Vagina (tissue), 2 donors: ENCODE measurements around the gene SP5. TPM values are rescaled to one million over a fixed set of nuclear protein-coding genes. Genes with fewer than 3 reads are reported as not detected.

Source experiments
- DNase-seq, 2 donors: peaks; one replicate each; pipeline ENCODE4 v3.0.0-alpha.2; 2017; ENCODE audit errors: extremely low spot score in 2 of 2
- H3K27ac ChIP-seq: fragments of 200-600 bp; sonication (generic); one replicate; pipeline ENCODE4 v1.5.1; 2019
- H3K27me3 ChIP-seq: fragments of 200-600 bp; sonication (generic); one replicate; pipeline ENCODE4 v1.5.1; 2019
- H3K36me3 ChIP-seq, 2 donors: fragments of 200-600 bp; sonication (generic); one replicate each; pipeline ENCODE4 v1.5.1; 2017 to 2019
- H3K4me1 ChIP-seq: fragments of 200-600 bp; sonication (generic); one replicate; pipeline ENCODE4 v1.5.1; 2019
- H3K4me3 ChIP-seq, 2 donors: fragments of 200-600 bp; sonication (generic); 1 replicate in 1 of 2; 2 replicates in 1 of 2; pipeline ENCODE4 v1.5.1; 2016 to 2019
- H3K9me3 ChIP-seq: fragments of 200-600 bp; sonication (generic); one replicate; pipeline ENCODE4 v1.5.1; 2019
- POLR2A ChIP-seq, 2 donors: fragments of 450-650 bp; IDR thresholded peaks; one replicate each; pipeline ENCODE4 v1.6.1; 2017; ENCODE audit warnings: antibody characterized with exemption in 2 of 2, mild to moderate bottlenecking in 2 of 2, moderate library complexity in 2 of 2
- POLR2AphosphoS5 ChIP-seq, 2 donors: sonication (generic); formaldehyde crosslinking; IDR thresholded peaks; one replicate each; pipeline ENCODE4 v1.9.0; 2017; ENCODE audit warnings: antibody characterized with exemption in 2 of 2, mild to moderate bottlenecking in 2 of 2, low read depth in 1 of 2; ENCODE audit not compliant: insufficient read depth in 1 of 2
- intact Hi-C: fragments of 100-400 bp; cut with DNase I; formaldehyde crosslinking; loops from one replicate; pipeline ENCODE4 v1.15.1; 2023
- total RNA-seq: library from RNA; depleted of rRNA; stranded (reverse); fragments of >200 nt; gene quantifications from one replicate; pipeline ENCODE4 v1.2.3, GENCODE V29; 2016
- TF ChIP-seq, protein P1 (sequence below), 3 experiments: fragments of 450-650 bp in 2 of 3; fragments of 200-600 bp in 1 of 3; sonication (generic) in 1 of 3; IDR thresholded peaks; one replicate each; pipeline ENCODE4 v1.5.1; 2017 to 2019; ENCODE audit warnings: antibody characterized with exemption in 3 of 3, mild to moderate bottlenecking in 2 of 3, moderate library complexity in 2 of 3

SP5 gene
- total RNA-seq, 1 donor from 2014 or later: 1.7 TPM

- Histone ChIP-seq H3K36me3 (no peaks in the 10 kb centered on the region), H3K4me3 (no peak overlapping the region), H3K27me3 (no peaks in the 10 kb centered on the region), H3K9me3 (no peaks in the 10 kb centered on the region), H3K27ac (no peak overlapping the region), H3K4me1 (peaks cover 16% of the 10 kb centered on the region)
- intact Hi-C loops: no loop called here
- no peak for DNase-seq
- TF ChIP-seq POLR2AphosphoS5 (IDR thresholded peaks at IDR 0.05; ENCODE audit: insufficient read depth in 1 of 2, low read depth in 1 of 2) (no peak), POLR2A (IDR thresholded peaks at IDR 0.05) (no peak)
- TF ChIP-seq, protein P1, sequence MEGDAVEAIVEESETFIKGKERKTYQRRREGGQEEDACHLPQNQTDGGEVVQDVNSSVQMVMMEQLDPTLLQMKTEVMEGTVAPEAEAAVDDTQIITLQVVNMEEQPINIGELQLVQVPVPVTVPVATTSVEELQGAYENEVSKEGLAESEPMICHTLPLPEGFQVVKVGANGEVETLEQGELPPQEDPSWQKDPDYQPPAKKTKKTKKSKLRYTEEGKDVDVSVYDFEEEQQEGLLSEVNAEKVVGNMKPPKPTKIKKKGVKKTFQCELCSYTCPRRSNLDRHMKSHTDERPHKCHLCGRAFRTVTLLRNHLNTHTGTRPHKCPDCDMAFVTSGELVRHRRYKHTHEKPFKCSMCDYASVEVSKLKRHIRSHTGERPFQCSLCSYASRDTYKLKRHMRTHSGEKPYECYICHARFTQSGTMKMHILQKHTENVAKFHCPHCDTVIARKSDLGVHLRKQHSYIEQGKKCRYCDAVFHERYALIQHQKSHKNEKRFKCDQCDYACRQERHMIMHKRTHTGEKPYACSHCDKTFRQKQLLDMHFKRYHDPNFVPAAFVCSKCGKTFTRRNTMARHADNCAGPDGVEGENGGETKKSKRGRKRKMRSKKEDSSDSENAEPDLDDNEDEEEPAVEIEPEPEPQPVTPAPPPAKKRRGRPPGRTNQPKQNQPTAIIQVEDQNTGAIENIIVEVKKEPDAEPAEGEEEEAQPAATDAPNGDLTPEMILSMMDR (IDR thresholded peaks at IDR 0.05): no peak
Observed at GRCh38 chr2:170675701-170676100, 39.4 kb upstream of the SP5 start.

DNA sequence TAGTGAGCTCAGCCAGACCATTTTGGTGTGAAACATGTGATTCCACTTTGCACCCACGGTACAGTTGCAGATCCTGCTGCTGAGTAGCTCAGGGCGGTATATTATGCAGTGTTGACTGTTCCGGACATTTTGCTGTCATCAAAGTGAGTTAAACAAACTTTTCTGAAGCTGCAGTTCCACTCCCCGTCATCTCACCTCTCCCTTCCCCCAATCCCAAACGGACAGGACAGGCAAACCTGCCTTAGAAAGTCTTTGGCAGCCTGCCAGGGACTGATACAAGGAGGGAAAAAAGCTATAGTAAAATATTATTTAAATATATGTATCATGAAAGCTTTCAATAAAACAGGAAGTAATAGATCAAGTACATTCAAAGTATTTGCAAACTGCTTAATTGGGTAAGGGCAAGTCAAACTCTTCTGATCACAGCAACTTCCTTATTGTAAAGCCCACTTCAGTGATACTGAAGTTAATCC, 35.5 kb upstream of the SP5 start:
- Histone ChIP-seq H3K9me3 (no peaks in the 10 kb centered on the region), H3K27me3 (no peaks in the 10 kb centered on the region), H3K27ac (peak overlapping the region; percentile 23), H3K4me3 (no peak overlapping the region), H3K4me1 (peaks cover 16% of the 10 kb centered on the region), H3K36me3 (no peaks in the 10 kb centered on the region)
- DNase-seq: no peak
- no peak for TF ChIP-seq POLR2AphosphoS5 (IDR thresholded peaks at IDR 0.05; ENCODE audit: insufficient read depth in 1 of 2, low read depth in 1 of 2)
- TF ChIP-seq, protein P1 (IDR thresholded peaks at IDR 0.05): no peak
- no peak for TF ChIP-seq POLR2A (IDR thresholded peaks at IDR 0.05)
- intact Hi-C loops: no loop called here

DNA sequence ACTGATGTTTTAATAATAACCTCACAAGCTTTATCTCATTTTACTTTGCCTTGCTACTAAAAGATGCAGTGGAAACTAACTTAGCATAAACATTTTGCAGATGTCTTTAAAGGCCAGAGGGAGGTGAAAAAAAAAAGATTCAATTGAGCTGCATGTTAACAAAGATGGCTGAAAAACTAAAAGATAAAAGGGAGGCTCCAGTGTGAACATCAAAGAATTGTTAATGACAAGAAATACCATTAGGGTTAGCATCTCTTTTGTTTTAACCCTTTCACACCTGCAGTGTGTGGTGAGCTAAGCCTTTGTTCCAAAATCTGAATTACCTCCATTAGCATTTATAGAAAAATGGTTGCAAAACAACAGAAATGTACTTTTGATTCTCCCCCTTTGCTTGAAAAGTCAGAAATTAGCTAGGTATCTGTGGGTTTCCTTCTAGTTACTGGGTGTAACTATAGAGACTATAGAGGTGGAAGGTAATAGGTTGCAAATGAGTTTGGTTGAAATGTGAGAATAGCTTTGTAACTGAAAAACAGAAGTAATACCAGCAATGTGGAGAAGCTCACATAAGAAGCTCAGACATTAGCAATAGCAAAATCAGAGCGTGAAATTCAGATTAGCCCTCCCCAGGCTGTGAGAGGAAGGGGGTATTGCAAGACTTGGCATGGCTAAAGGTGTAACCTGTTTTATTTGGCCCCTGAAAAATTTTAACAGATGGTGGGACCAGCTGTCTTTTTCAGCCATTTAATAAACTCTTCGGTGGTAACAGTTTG, 34.8 kb upstream of the SP5 start:
- intact Hi-C loops: no loop called here

GRCh38 chr2:170681311-170681710, 33.8 kb upstream of the SP5 start:
- intact Hi-C loops: no loop called here
- Histone ChIP-seq H3K9me3 (no peaks in the 10 kb centered on the region), H3K27ac (peak overlapping the region; percentile 52), H3K27me3 (no peaks in the 10 kb centered on the region), H3K36me3 (no peaks in the 10 kb centered on the region), H3K4me1 (peaks cover 16% of the 10 kb centered on the region), H3K4me3 (no peak overlapping the region)
- TF ChIP-seq, protein P1 (IDR thresholded peaks at IDR 0.05): no peak
- TF ChIP-seq POLR2AphosphoS5 (IDR thresholded peaks at IDR 0.05; ENCODE audit: insufficient read depth in 1 of 2, low read depth in 1 of 2) (no peak), POLR2A (IDR thresholded peaks at IDR 0.05) (no peak)
- no peak for DNase-seq

More for the DNA sequence above, 34.8 kb upstream of the SP5 start:
- Histone ChIP-seq H3K4me1 (peaks cover 16% of the 10 kb centered on the region), H3K27ac (peak overlapping the region; percentile 23), H3K9me3 (no peaks in the 10 kb centered on the region), H3K27me3 (no peaks in the 10 kb centered on the region), H3K36me3 (no peaks in the 10 kb centered on the region), H3K4me3 (no peak overlapping the region)
- TF ChIP-seq POLR2A (IDR thresholded peaks at IDR 0.05) (no peak), POLR2AphosphoS5 (IDR thresholded peaks at IDR 0.05; ENCODE audit: insufficient read depth in 1 of 2, low read depth in 1 of 2) (no peak)
- TF ChIP-seq, protein P1 (IDR thresholded peaks at IDR 0.05): no peak
- no peak for DNase-seq

- Histone ChIP-seq H3K4me1 (peaks cover 2% of the 10 kb centered on the region), H3K36me3 (no peaks in the 10 kb centered on the region), H3K27me3 (no peaks in the 10 kb centered on the region), H3K9me3 (no peaks in the 10 kb centered on the region), H3K27ac (no peak overlapping the region), H3K4me3 (no peak overlapping the region)
- no peak for DNase-seq
- TF ChIP-seq POLR2AphosphoS5 (IDR thresholded peaks at IDR 0.05; ENCODE audit: insufficient read depth in 1 of 2, low read depth in 1 of 2): no peak
- TF ChIP-seq, protein P1 (IDR thresholded peaks at IDR 0.05): no peak
- TF ChIP-seq POLR2A (IDR thresholded peaks at IDR 0.05): no peak
- intact Hi-C loops: no loop called here
Observed at GRCh38 chr2:170685591-170685990, 29.5 kb upstream of the SP5 start.
